ENCODE results near the gene CCL3.
A peak's percentile ranks its signal among the peaks of the same experiment; 100 is the strongest.
"Not testable (repeated sequence)": the region's sequence is repeated elsewhere in the genome, so short reads cannot be mapped to it uniquely, and the experiment has no call there.

Gene CCL3

GRCh38 chr17:36111068-36111490 is 21.1 kb upstream of the CCL3 start (continued):
- TF ChIP-seq ZNF600 (tag by site-specific recombination; IDR thresholded peaks at IDR 0.05) (no peak), KLF9 (tag by site-specific recombination; IDR thresholded peaks at IDR 0.05; ENCODE audit: low read depth) (no peak)

- H3K27ac ChIP-seq (ENCODE audit: extremely low read depth, low read depth, low read length); H3K4me1 ChIP-seq (ENCODE audit: control insufficient read depth, insufficient read depth, low read length); H3K36me3 ChIP-seq (ENCODE audit: control insufficient read depth in 2 of 2, insufficient read depth in 1 of 2, low read length in 2 of 2); POLR2A ChIA-PET; CTCF ChIA-PET; H3K4me3 ChIP-seq (ENCODE audit: low read depth, low read length); H3K9me3 ChIP-seq (ENCODE audit: control insufficient read depth, insufficient read depth, low read depth, low read length): not testable (repeated sequence)
- peak; percentile 76 for TF ChIP-seq SCRT2 (tag by site-specific recombination; IDR thresholded peaks at IDR 0.05)
Observed at GRCh38 chr17:36108265-36108664, 18.3 kb upstream of the CCL3 start.

- H3K9me3 ChIP-seq (ENCODE audit: control insufficient read depth, insufficient read depth, low read depth, low read length), result no peaks in the 10 kb centered on the region
- TF ChIP-seq INSM2 (tag by site-specific recombination; IDR thresholded peaks at IDR 0.05), result no peak
- ChIA-PET POLR2A (no interaction called here), CTCF (interaction anchor here (0.7 to 1.5 kb wide), 2 partner anchors 15 to 35 kb away, joined by 3 to 4 read pairs; no protein-coding TSS in a partner anchor)
- H3K27ac ChIP-seq (ENCODE audit: extremely low read depth, low read depth, low read length), result no peak overlapping the region
- no peaks in the 10 kb centered on the region for H3K4me1 ChIP-seq (ENCODE audit: control insufficient read depth, insufficient read depth, low read length)
- no peak overlapping the region for H3K4me3 ChIP-seq (ENCODE audit: low read depth, low read length)
- no peaks in the 10 kb centered on the region for H3K36me3 ChIP-seq (ENCODE audit: control insufficient read depth in 2 of 2, insufficient read depth in 1 of 2, low read length in 2 of 2)
Observed at GRCh38 chr17:36107660-36108059, 17.7 kb upstream of the CCL3 start.

- ChIA-PET POLR2A (no interaction called here), CTCF (interaction anchor here (0.7 to 1.9 kb wide), 4 partner anchors 11 to 42 kb away, joined by 4 to 9 read pairs (median 4); no protein-coding TSS in a partner anchor)
- H3K27ac ChIP-seq (ENCODE audit: extremely low read depth, low read depth, low read length), result no peak overlapping the region
- H3K4me1 ChIP-seq (ENCODE audit: control insufficient read depth, insufficient read depth, low read length), result no peaks in the 10 kb centered on the region
- H3K9me3 ChIP-seq (ENCODE audit: control insufficient read depth, insufficient read depth, low read depth, low read length), result no peaks in the 10 kb centered on the region
- TF ChIP-seq ZNF600 (tag by site-specific recombination; IDR thresholded peaks at IDR 0.05) (no peak), PRDM4 (tag by site-specific recombination; IDR thresholded peaks at IDR 0.05) (no peak), MYNN (tag by site-specific recombination; IDR thresholded peaks at IDR 0.05; ENCODE audit: borderline replicate concordance) (no peak), ZNF701 (tag by site-specific recombination; IDR thresholded peaks at IDR 0.05) (no peak), ZBTB49 (tag by site-specific recombination; IDR thresholded peaks at IDR 0.05; ENCODE audit: low read depth) (no peak), ZNF473 (tag by site-specific recombination; IDR thresholded peaks at IDR 0.05) (no peak), ZNF266 (tag by site-specific recombination; IDR thresholded peaks at IDR 0.05; ENCODE audit: low read depth) (no peak), MEIS1 (CRISPR knock-in tag; IDR thresholded peaks at IDR 0.05; ENCODE audit: borderline replicate concordance) (no peak), ZNF169 (tag by site-specific recombination; IDR thresholded peaks at IDR 0.05) (no peak), ZNF560 (tag by site-specific recombination; IDR thresholded peaks at IDR 0.05; ENCODE audit: borderline replicate concordance) (no peak), ZNF530 (tag by site-specific recombination; IDR thresholded peaks at IDR 0.05; ENCODE audit: low read depth) (no peak)
- no peak overlapping the region for H3K4me3 ChIP-seq (ENCODE audit: low read depth, low read length)
- H3K36me3 ChIP-seq (ENCODE audit: control insufficient read depth in 2 of 2, insufficient read depth in 1 of 2, low read length in 2 of 2), result no peaks in the 10 kb centered on the region
Observed at GRCh38 chr17:36106493-36106835, 16.5 kb upstream of the CCL3 start.

All from HEK293 (cell line).